ENCODE results near the gene CEP89. TPM values are rescaled to one million over a fixed set of nuclear protein-coding genes. Genes with fewer than 3 reads are reported as not detected.
"Not testable (repeated sequence)": the region's sequence is repeated elsewhere in the genome, so short reads cannot be mapped to it uniquely, and the experiment has no call there.

The CEP89 gene
- total and polyA plus RNA-seq, 5 donors, result 5.6 to 11.3 (median 9.2) TPM

DNA sequence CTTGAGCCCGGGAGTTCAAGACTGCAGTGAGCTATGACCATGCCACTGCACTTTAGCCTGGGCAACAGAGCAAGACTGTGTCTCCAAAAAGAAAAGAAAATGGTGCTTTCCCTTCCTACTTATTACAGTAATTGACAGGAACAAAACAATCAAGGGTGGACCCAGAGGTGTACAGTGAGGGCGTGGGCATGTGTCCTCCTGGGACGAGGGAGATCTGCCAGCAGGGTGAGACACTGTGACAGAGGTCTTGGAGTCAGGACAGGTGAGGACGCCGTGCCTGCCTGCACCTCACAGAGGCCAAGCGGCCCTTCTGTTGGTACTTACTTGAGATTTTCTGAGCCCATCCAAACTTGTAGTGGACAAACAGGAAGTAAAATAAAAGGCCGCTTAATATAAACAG lies 138.9 kb downstream of the CEP89 start:
- ATAC-seq; DNase-seq; H3K4me3 ChIP-seq (ENCODE audit: low read length); H3K27ac ChIP-seq (ENCODE audit: low read length); H3K9me3 ChIP-seq (ENCODE audit: control insufficient read depth, low read length); H3K27me3 ChIP-seq (ENCODE audit: control insufficient read depth, insufficient read depth); intact Hi-C loops (cut with DNase I); H3K4me1 ChIP-seq (ENCODE audit: control insufficient read depth, insufficient read depth, low read length): not testable (repeated sequence)
- 90% methylated on average over 7 of the region's 7 CpGs for WGBS

- WGBS, result 89% methylated on average over 12 of the region's 12 CpGs
- ATAC-seq; H3K4me1 ChIP-seq (ENCODE audit: control insufficient read depth, insufficient read depth, low read length); H3K27me3 ChIP-seq (ENCODE audit: control insufficient read depth, insufficient read depth); H3K9me3 ChIP-seq (ENCODE audit: control insufficient read depth, low read length); H3K27ac ChIP-seq (ENCODE audit: low read length); DNase-seq; H3K4me3 ChIP-seq (ENCODE audit: low read length); intact Hi-C loops (cut with DNase I): not testable (repeated sequence)
Observed at GRCh38 chr19:32832094-32832493, 139.7 kb downstream of the CEP89 start.

- Histone ChIP-seq H3K27ac (ENCODE audit: low read length) (no peak overlapping the region), H3K4me1 (ENCODE audit: control insufficient read depth, insufficient read depth, low read length) (no peaks in the 10 kb centered on the region), H3K9me3 (ENCODE audit: control insufficient read depth, low read length) (no peaks in the 10 kb centered on the region), H3K27me3 (ENCODE audit: control insufficient read depth, insufficient read depth) (no peaks in the 10 kb centered on the region), H3K4me3 (ENCODE audit: low read length) (no peak overlapping the region)
- ATAC-seq, result no peak
- 91% methylated on average over 5 of the region's 5 CpGs for WGBS
- DNase-seq, result no peak
- intact Hi-C loops (cut with DNase I), result no loop called here
Observed at GRCh38 chr19:32831611-32832010, 140.1 kb downstream of the CEP89 start.

GRCh38 chr19:32830231-32831014 lies 141.3 kb downstream of the CEP89 start:
- intact Hi-C loops (cut with DNase I), result no loop called here
- no peak overlapping the region for H3K27ac ChIP-seq (ENCODE audit: low read length)
- 88% methylated on average over 8 of the region's 8 CpGs for WGBS
- DNase-seq, result no peak
- H3K4me3 ChIP-seq (ENCODE audit: low read length), result no peak overlapping the region
- no peaks in the 10 kb centered on the region for H3K27me3 ChIP-seq (ENCODE audit: control insufficient read depth, insufficient read depth)
- H3K4me1 ChIP-seq (ENCODE audit: control insufficient read depth, insufficient read depth, low read length), result no peaks in the 10 kb centered on the region
- ATAC-seq, result no peak
- H3K9me3 ChIP-seq (ENCODE audit: control insufficient read depth, low read length), result no peaks in the 10 kb centered on the region

GRCh38 chr19:32829345-32829896 lies 142.3 kb downstream of the CEP89 start:
- ATAC-seq (no peak), DNase-seq (no peak)
- H3K4me1 ChIP-seq (ENCODE audit: control insufficient read depth, insufficient read depth, low read length), result no peaks in the 10 kb centered on the region
- H3K4me3 ChIP-seq (ENCODE audit: low read length), result no peak overlapping the region
- no peaks in the 10 kb centered on the region for H3K9me3 ChIP-seq (ENCODE audit: control insufficient read depth, low read length)
- no peak overlapping the region for H3K27ac ChIP-seq (ENCODE audit: low read length)
- WGBS, result 90% methylated on average over 10 of the region's 10 CpGs
- no peaks in the 10 kb centered on the region for H3K27me3 ChIP-seq (ENCODE audit: control insufficient read depth, insufficient read depth)
- intact Hi-C loops (cut with DNase I), result no loop called here

DNA sequence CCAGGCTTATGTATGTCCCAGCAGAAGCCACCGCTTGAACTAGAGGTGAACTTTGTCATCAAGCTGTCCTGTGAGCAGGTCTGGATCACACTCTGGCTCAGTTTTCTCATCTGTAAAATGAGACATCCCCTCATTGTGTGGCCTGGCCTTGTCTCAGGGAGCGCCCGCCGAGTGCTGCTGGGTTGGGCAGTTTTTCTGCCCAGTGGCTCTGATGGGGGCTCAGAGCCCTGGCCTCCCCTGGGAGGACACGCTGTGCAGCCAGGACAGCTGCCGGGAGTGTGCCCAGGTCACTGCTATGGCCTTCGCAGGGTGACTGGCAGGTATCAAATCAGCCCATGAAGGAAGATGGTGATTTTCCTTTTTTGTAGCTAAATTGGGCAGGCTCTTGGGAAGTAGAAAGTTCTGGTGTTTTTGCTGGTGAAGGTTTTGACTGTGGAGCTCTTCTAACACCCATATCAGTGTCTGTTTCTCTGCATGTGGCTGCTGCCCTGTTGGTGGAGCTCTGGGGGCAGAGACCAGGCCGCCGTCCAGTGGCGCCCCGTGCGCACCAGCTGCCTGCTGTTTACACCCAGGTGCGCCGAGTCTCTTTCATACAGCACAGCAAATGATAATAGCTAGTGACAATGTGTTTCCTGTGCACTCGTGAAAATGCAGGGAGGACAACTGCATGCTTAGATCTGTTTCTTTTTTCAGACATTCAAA lies 143.0 kb downstream of the CEP89 start:
- H3K4me1 ChIP-seq (ENCODE audit: control insufficient read depth, insufficient read depth, low read length), result no peaks in the 10 kb centered on the region
- no peak overlapping the region for H3K27ac ChIP-seq (ENCODE audit: low read length)
- no peak overlapping the region for H3K4me3 ChIP-seq (ENCODE audit: low read length)
- DNase-seq (no peak), ATAC-seq (no peak)
- intact Hi-C loops (cut with DNase I), result no loop called here
- H3K27me3 ChIP-seq (ENCODE audit: control insufficient read depth, insufficient read depth), result no peaks in the 10 kb centered on the region
- 87% methylated on average over 15 of the region's 15 CpGs for WGBS
- H3K9me3 ChIP-seq (ENCODE audit: control insufficient read depth, low read length), result no peaks in the 10 kb centered on the region

- no peaks in the 10 kb centered on the region for H3K4me1 ChIP-seq (ENCODE audit: control insufficient read depth, insufficient read depth, low read length)
- intact Hi-C loops (cut with DNase I), result no loop called here
- H3K9me3 ChIP-seq (ENCODE audit: control insufficient read depth, low read length), result no peaks in the 10 kb centered on the region
- H3K27ac ChIP-seq (ENCODE audit: low read length), result no peak overlapping the region
- no peaks in the 10 kb centered on the region for H3K27me3 ChIP-seq (ENCODE audit: control insufficient read depth, insufficient read depth)
- ATAC-seq (no peak), DNase-seq (no peak)
- 86% methylated on average over 4 of the region's 4 CpGs for WGBS
- no peak overlapping the region for H3K4me3 ChIP-seq (ENCODE audit: low read length)
Observed at GRCh38 chr19:32828139-32828538, 143.6 kb downstream of the CEP89 start.

Other genes starting within 250 kb of the CEP89 start
- under 1 TPM in 1 of 4 donors, not detected in 3; 0.18 TPM for gene SLC7A9, start 102.2 kb downstream of the CEP89 start, total RNA-seq
- gene SLC7A9, start 102.2 kb downstream of the CEP89 start, polyA plus RNA-seq, result 0.18 TPM
- under 1 TPM in 3 of 4 donors, not detected in 1; 0.66 to 0.97 (median 0.79) TPM for gene FAAP24, start 284 bp upstream of the CEP89 start, total RNA-seq
- 0.72 TPM for gene FAAP24, start 284 bp upstream of the CEP89 start, polyA plus RNA-seq
- 1 to 10 TPM; 1.6 to 3.1 (median 2.0) TPM for gene RHPN2, start 92.9 kb upstream of the CEP89 start, total RNA-seq
- 1.8 TPM for gene RHPN2, start 92.9 kb upstream of the CEP89 start, polyA plus RNA-seq
- 1 to 10 TPM; 4.2 to 7.2 (median 6.3) TPM for gene GPATCH1, start 109.2 kb upstream of the CEP89 start, total RNA-seq
- 3.0 TPM for gene GPATCH1, start 109.2 kb upstream of the CEP89 start, polyA plus RNA-seq
- not detected for gene WDR88, start 160.2 kb upstream of the CEP89 start, total RNA-seq
- not detected for gene WDR88, start 160.2 kb upstream of the CEP89 start, polyA plus RNA-seq
- gene LRP3, start 222.4 kb upstream of the CEP89 start, total RNA-seq, result 10 to 100 TPM; 14.4 to 20.7 (median 14.8) TPM
- gene LRP3, start 222.4 kb upstream of the CEP89 start, polyA plus RNA-seq, result 13.2 TPM

Data from right cardiac atrium (tissue), 5 donors.